SK-N-SH treated with all-trans-retinoic acid at 6 μM for 48 hours (cell line): ENCODE results near the gene QKI.

Experiments used
- CSDC2 ChIP-seq: fragments of 250-450 bp; sonication (Bioruptor Pico); IDR thresholded peaks from 2 replicates; pipeline ENCODE4 v1.5.0; 2020; ENCODE audit warnings: mild to moderate bottlenecking, moderate library complexity
- RARB ChIP-seq: fragments of 250-450 bp; sonication (Bioruptor Pico); IDR thresholded peaks from 2 replicates; pipeline ENCODE4 v1.8.0; 2021; ENCODE audit warnings: mild to moderate bottlenecking, moderate library complexity
- TCF4 ChIP-seq: fragments of 250-450 bp; sonication (Bioruptor Pico); IDR thresholded peaks from 2 replicates; pipeline ENCODE4 v1.8.0; 2021; ENCODE audit warnings: mild to moderate bottlenecking, moderate library complexity, borderline replicate concordance
- ZFP3 ChIP-seq: fragments of 250-450 bp; sonication (Bioruptor Pico); IDR thresholded peaks from 2 replicates; pipeline ENCODE4 v1.5.0; 2020; ENCODE audit warnings: mild to moderate bottlenecking, moderate library complexity
- TF ChIP-seq, protein P1 (sequence below): fragments of 250-450 bp; sonication (Bioruptor Pico); IDR thresholded peaks from 2 replicates; pipeline ENCODE4 v1.8.0; 2020; ENCODE audit warnings: mild to moderate bottlenecking, moderate library complexity, borderline replicate concordance

GRCh38 chr6:163565140-163565539, 150.6 kb downstream of the QKI start:
- no peak for TF ChIP-seq ZFP3 (CRISPR knock-in tag)
- TF ChIP-seq, protein P1, sequence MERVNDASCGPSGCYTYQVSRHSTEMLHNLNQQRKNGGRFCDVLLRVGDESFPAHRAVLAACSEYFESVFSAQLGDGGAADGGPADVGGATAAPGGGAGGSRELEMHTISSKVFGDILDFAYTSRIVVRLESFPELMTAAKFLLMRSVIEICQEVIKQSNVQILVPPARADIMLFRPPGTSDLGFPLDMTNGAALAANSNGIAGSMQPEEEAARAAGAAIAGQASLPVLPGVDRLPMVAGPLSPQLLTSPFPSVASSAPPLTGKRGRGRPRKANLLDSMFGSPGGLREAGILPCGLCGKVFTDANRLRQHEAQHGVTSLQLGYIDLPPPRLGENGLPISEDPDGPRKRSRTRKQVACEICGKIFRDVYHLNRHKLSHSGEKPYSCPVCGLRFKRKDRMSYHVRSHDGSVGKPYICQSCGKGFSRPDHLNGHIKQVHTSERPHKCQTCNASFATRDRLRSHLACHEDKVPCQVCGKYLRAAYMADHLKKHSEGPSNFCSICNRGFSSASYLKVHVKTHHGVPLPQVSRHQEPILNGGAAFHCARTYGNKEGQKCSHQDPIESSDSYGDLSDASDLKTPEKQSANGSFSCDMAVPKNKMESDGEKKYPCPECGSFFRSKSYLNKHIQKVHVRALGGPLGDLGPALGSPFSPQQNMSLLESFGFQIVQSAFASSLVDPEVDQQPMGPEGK (CRISPR knock-in tag) = no peak
- no peak for TF ChIP-seq CSDC2
- no peak for TF ChIP-seq RARB
- TF ChIP-seq TCF4 (CRISPR knock-in tag) = no peak
